Ovary (tissue), 3 donors: Measurements from ENCODE around the gene SLC16A9.

Experiments
- POLR2A ChIP-seq: fragments of 450-650 bp; IDR thresholded peaks from one replicate; pipeline ENCODE4 v1.6.1; 2017; ENCODE audit warnings: antibody characterized with exemption, mild to moderate bottlenecking, moderate library complexity
- TF ChIP-seq, protein P1 (sequence below), 3 donors: fragments of 450-650 bp in 2 of 3; fragments of 200-600 bp in 1 of 3; IDR thresholded peaks; one replicate each; pipeline versions ENCODE4 v1.5.1 to v1.8.0; 2016 to 2022; ENCODE audit warnings: antibody characterized with exemption in 3 of 3, mild to moderate bottlenecking in 1 of 3
- donor health status: DM: no; HTN: no; CAD: no.

DNA sequence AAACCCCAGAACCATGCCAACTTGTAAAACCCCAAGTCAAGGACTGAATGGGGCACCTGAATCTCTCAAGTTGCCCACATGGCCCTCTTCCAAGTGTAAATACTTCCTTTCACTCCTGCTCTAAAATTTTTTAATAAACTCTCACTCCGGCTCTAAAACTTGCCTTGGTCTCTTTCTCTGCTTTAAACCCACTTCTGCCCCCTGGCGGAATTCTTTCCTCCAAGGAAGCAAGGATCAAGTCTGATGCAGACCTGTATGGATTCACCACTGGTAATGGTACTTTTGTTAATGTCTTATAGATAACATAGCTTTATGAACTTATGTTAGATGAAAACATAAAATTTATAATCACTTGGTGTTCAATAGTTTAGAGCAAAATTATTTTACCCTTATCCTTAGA is 33.8 kb downstream of the SLC16A9 start:
- TF ChIP-seq, protein P1, sequence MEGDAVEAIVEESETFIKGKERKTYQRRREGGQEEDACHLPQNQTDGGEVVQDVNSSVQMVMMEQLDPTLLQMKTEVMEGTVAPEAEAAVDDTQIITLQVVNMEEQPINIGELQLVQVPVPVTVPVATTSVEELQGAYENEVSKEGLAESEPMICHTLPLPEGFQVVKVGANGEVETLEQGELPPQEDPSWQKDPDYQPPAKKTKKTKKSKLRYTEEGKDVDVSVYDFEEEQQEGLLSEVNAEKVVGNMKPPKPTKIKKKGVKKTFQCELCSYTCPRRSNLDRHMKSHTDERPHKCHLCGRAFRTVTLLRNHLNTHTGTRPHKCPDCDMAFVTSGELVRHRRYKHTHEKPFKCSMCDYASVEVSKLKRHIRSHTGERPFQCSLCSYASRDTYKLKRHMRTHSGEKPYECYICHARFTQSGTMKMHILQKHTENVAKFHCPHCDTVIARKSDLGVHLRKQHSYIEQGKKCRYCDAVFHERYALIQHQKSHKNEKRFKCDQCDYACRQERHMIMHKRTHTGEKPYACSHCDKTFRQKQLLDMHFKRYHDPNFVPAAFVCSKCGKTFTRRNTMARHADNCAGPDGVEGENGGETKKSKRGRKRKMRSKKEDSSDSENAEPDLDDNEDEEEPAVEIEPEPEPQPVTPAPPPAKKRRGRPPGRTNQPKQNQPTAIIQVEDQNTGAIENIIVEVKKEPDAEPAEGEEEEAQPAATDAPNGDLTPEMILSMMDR (IDR thresholded peaks at IDR 0.05), result no peak
- TF ChIP-seq POLR2A, result no peak
